Endothelial cell of umbilical vein (primary cell): ENCODE results near the gene ATG5.

Experiments used
- POLR2A ChIP-seq: IDR thresholded peaks from 2 replicates; pipeline ENCODE4 v1.6.1; 2012; ENCODE audit warnings: low read depth, mild to moderate bottlenecking, control low read depth, low read length
- POLR2AphosphoS5 ChIP-seq: IDR thresholded peaks from 2 replicates; pipeline ENCODE4 v1.6.1; 2012; ENCODE audit warnings: low read depth, mild to moderate bottlenecking, control low read depth, low read length, moderate library complexity; ENCODE audit not compliant: insufficient read depth
- TF ChIP-seq, protein P1 (sequence below), 2 donors: IDR thresholded peaks; 1 replicate in 1 of 2; 2 replicates in 1 of 2; pipeline ENCODE4 v1.5.1; 2011; ENCODE audit warnings: low read length in 2 of 2, mild to moderate bottlenecking in 2 of 2, moderate library complexity in 2 of 2, control low read depth in 1 of 2, inconsistent platforms in 1 of 2, low read depth in 1 of 2; ENCODE audit not compliant: insufficient read depth in 1 of 2; ENCODE audit errors: extremely low read depth in 1 of 2
- TF ChIP-seq, protein P2 (sequence below): IDR thresholded peaks from 2 replicates; pipeline ENCODE4 v1.6.1; 2011; ENCODE audit not compliant: insufficient read depth, insufficient read length

DNA sequence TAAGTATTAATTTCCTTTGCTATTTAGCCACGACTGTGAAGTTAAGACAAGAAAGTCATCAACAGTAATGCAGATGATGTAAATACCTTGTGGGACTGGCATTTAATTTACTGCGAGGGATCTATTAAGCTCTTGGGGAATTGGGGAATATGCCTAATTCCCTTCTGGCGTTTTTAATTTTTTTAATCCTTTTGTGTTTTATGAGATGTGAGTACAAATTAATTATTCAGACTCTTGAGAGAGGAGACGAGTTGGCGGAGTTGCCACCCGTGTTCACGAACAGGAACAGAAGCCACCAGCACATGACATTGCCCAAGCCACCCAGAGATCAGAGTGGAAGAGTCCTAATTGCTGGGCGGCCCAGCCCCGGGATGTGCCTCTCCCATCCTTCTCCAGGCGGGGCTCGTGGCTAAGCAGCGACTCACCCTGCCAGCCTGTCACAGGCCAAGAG lies 34.4 kb upstream of the ATG5 start:
- TF ChIP-seq POLR2A (no peak), POLR2AphosphoS5 (no peak)
- TF ChIP-seq, protein P1, sequence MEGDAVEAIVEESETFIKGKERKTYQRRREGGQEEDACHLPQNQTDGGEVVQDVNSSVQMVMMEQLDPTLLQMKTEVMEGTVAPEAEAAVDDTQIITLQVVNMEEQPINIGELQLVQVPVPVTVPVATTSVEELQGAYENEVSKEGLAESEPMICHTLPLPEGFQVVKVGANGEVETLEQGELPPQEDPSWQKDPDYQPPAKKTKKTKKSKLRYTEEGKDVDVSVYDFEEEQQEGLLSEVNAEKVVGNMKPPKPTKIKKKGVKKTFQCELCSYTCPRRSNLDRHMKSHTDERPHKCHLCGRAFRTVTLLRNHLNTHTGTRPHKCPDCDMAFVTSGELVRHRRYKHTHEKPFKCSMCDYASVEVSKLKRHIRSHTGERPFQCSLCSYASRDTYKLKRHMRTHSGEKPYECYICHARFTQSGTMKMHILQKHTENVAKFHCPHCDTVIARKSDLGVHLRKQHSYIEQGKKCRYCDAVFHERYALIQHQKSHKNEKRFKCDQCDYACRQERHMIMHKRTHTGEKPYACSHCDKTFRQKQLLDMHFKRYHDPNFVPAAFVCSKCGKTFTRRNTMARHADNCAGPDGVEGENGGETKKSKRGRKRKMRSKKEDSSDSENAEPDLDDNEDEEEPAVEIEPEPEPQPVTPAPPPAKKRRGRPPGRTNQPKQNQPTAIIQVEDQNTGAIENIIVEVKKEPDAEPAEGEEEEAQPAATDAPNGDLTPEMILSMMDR (IDR thresholded peaks at IDR 0.05; ENCODE audit: extremely low read depth in 1 of 2, insufficient read depth in 1 of 2, low read depth in 1 of 2, low read length in 2 of 2) = no peak
- TF ChIP-seq, protein P2, sequence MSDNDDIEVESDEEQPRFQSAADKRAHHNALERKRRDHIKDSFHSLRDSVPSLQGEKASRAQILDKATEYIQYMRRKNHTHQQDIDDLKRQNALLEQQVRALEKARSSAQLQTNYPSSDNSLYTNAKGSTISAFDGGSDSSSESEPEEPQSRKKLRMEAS = no peak
